HEK293T (cell line): ENCODE measurements around the gene KIRREL3.

ENCODE experiments used
- ELF4 ChIP-seq: fragments of 450-650 bp; IDR thresholded peaks from 2 replicates; pipeline ENCODE4 v1.6.1; 2017; ENCODE audit warnings: antibody characterized with exemption
- NFRKB ChIP-seq: fragments of 450-650 bp; IDR thresholded peaks from 2 replicates; pipeline ENCODE4 v1.6.1; 2016; ENCODE audit warnings: mild to moderate bottlenecking, moderate library complexity
- SP1 ChIP-seq: fragments of 450-650 bp; IDR thresholded peaks from 2 replicates; pipeline ENCODE4 v1.6.1; 2017

- TF ChIP-seq NFRKB (no peak), ELF4 (no peak), SP1 (no peak)
Observed at GRCh38 chr11:126939552-126939951, 61.0 kb downstream of the KIRREL3 start.
